Stimulated activated CD4-positive, alpha-beta T cell treated with anti-CD3 and anti-CD28 coated beads, Interleukin-4, amount 100 ng/mL, for 1 hour (primary cell): ENCODE data around the gene BCAS3.
"Not testable (repeated sequence)": the region's sequence is repeated elsewhere in the genome, so short reads cannot be mapped to it uniquely, and the experiment has no call there.

ENCODE experiments used
- DNase-seq: peaks from one replicate; pipeline ENCODE4 v3.0.0-alpha.2; 2020

The BCAS3 gene

GRCh38 chr17:60748204-60748603, 70.6 kb downstream of the BCAS3 start:
- no peak for DNase-seq

GRCh38 chr17:60749050-60749449, 71.4 kb downstream of the BCAS3 start:
- no peak for DNase-seq

GRCh38 chr17:60749708-60750107, 72.1 kb downstream of the BCAS3 start:
- DNase-seq = no peak

GRCh38 chr17:60750640-60751039, 73.0 kb downstream of the BCAS3 start:
- DNase-seq = no peak

GRCh38 chr17:60751884-60752283, 74.2 kb downstream of the BCAS3 start:
- DNase-seq = no peak

GRCh38 chr17:60752873-60753577, 75.4 kb downstream of the BCAS3 start:
- no peak for DNase-seq

- no peak for DNase-seq
Measured at GRCh38 chr17:60754057-60754604, 76.5 kb downstream of the BCAS3 start.

- not testable (repeated sequence) for DNase-seq
Measured at GRCh38 chr17:60756798-60757197, 79.1 kb downstream of the BCAS3 start.

GRCh38 chr17:60757437-60757836, 79.8 kb downstream of the BCAS3 start:
- DNase-seq = no peak

- DNase-seq = no peak
Measured at GRCh38 chr17:60759756-60760155, 82.1 kb downstream of the BCAS3 start.

- not testable (repeated sequence) for DNase-seq
Measured at GRCh38 chr17:60761301-60761700, 83.7 kb downstream of the BCAS3 start.

GRCh38 chr17:60766778-60767190, 89.1 kb downstream of the BCAS3 start:
- no peak for DNase-seq

GRCh38 chr17:60767744-60768308, 90.2 kb downstream of the BCAS3 start:
- no peak for DNase-seq

GRCh38 chr17:60769327-60769726, 91.7 kb downstream of the BCAS3 start:
- DNase-seq = no peak

GRCh38 chr17:60770946-60771422, 93.3 kb downstream of the BCAS3 start:
- no peak for DNase-seq

- DNase-seq = not testable (repeated sequence)
Measured at GRCh38 chr17:60771621-60772020, 94.0 kb downstream of the BCAS3 start.

- DNase-seq = no peak
Measured at GRCh38 chr17:60773552-60773951, 95.9 kb downstream of the BCAS3 start.

- no peak for DNase-seq
Measured at GRCh38 chr17:60781880-60782412, 104.3 kb downstream of the BCAS3 start.

- DNase-seq = no peak
Measured at GRCh38 chr17:60782742-60783141, 105.1 kb downstream of the BCAS3 start.

- no peak for DNase-seq
Measured at GRCh38 chr17:60790205-60790604, 112.6 kb downstream of the BCAS3 start.

GRCh38 chr17:60792250-60792898, 114.7 kb downstream of the BCAS3 start:
- DNase-seq = no peak

GRCh38 chr17:60798576-60798975, 120.9 kb downstream of the BCAS3 start:
- no peak for DNase-seq

- no peak for DNase-seq
Measured at GRCh38 chr17:60802377-60802776, 124.7 kb downstream of the BCAS3 start.

- DNase-seq = no peak
Measured at GRCh38 chr17:60803059-60803458, 125.4 kb downstream of the BCAS3 start.
